Activated naive CD4-positive, alpha-beta T cell treated with anti-CD3 and anti-CD28 coated beads, Interleukin-2, amount 50 U/mL, for 72 hours (primary cell): Measurements from ENCODE around the gene ZBTB40. TPM values are rescaled to one million over a fixed set of nuclear protein-coding genes. Genes with fewer than 3 reads are reported as not detected.

Experiments
- ATAC-seq, 2 donors: fragments of 150-1000 bp; cut with Tn5 transposase; 2 replicates each; pipeline ENCODE4 v1.10.0; 2021; ENCODE audit warnings: mild to moderate bottlenecking in 2 of 2, moderate library complexity in 2 of 2
- DNase-seq, 2 donors: peaks; one replicate each; pipeline ENCODE4 v3.0.0; 2021 to 2022; ENCODE audit warnings: low spot score in 2 of 2
- H3K27ac Mint-ChIP-seq, 2 donors: one replicate each; pipeline ENCODE4 v1.8.0; 2022; ENCODE audit warnings: mild to moderate bottlenecking in 2 of 2, mixed read lengths in 2 of 2
- H3K36me3 Mint-ChIP-seq, 2 donors: one replicate each; pipeline ENCODE4 v1.8.0; 2022; ENCODE audit warnings: mixed read lengths in 2 of 2
- H3K9me3 Mint-ChIP-seq, 2 donors: one replicate each; pipeline ENCODE4 v1.8.0; 2022; ENCODE audit warnings: mixed read lengths in 2 of 2
- total RNA-seq, 2 donors: library from RNA; stranded (reverse); gene quantifications; one replicate each; pipeline ENCODE4 v1.2.3, GENCODE V29; 2022

The ZBTB40 gene
- total RNA-seq, 2 donors from 2014 or later, result 15.9 to 16.3 TPM

- ATAC-seq (no peak), DNase-seq (no peak)
- Mint-ChIP-seq H3K27ac (no peak overlapping the region), H3K9me3 (no peaks in the 10 kb centered on the region), H3K36me3 (no peaks in the 10 kb centered on the region)
These were observed 34.2 kb upstream of the ZBTB40 start for GRCh38 chr1:22417466-22417865.

DNA sequence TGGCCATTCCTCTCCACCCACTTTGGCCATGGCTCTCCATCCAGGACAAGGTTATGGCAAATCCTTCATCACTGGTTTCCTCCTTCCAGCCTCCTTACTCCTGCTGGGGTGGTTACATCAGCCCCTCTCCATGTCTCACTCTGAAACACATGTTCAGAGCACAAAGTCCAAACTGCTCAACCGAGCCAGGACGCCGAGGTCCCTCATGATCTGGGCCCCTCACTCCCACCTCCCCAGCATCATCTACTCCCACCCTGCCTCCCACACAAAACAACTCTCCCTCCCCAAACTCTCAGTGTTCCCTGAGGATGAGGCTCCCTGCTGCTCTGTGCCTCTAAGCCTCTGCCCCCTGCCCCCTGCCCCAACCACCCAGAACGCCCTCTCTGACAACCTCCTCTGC is 33.3 kb upstream of the ZBTB40 start:
- Mint-ChIP-seq H3K9me3 (no peaks in the 10 kb centered on the region), H3K36me3 (no peaks in the 10 kb centered on the region), H3K27ac (no peak overlapping the region)
- no peak for DNase-seq
- no peak for ATAC-seq

GRCh38 chr1:22418933-22419382 is 32.7 kb upstream of the ZBTB40 start:
- ATAC-seq (no peak), DNase-seq (no peak)
- Mint-ChIP-seq H3K9me3 (no peaks in the 10 kb centered on the region), H3K27ac (no peak overlapping the region), H3K36me3 (no peaks in the 10 kb centered on the region)

DNA sequence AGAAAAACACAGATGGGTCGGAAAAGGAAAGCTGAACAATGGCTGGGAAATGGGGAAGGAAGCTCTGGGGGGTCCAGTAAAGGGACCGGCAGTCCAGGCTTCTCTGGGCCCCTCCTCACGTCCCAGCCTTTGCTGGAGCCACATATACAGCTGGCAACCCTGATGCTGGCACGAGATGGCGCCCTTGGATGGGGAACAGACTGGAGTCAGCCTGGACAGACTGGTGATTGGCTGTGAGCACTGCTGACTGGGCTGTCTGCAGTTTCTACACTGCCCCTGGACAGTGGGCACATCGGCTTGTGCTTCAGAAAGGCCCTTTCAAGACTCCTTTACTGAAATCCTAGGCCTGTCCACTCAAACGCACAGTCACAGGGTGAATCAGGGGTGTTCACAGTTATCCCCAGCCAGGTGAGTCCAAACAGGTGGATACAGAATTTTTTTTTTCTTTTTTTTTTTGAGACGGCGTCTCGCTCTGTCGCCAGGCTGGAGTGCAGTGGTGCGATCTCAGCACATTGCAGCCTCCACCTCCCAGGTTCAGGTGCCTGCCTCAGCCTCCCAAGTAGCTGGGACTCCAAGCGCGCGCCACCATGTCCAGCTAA is 31.1 kb upstream of the ZBTB40 start:
- H3K36me3 Mint-ChIP-seq, result no peaks in the 10 kb centered on the region
- ATAC-seq (peak; percentile 81 to 88), DNase-seq (peak in 1 of 2 donors; percentile 66)
- H3K9me3 Mint-ChIP-seq, result no peaks in the 10 kb centered on the region
- no peak overlapping the region for H3K27ac Mint-ChIP-seq

- DNase-seq (no peak), ATAC-seq (no peak)
- no peak overlapping the region for H3K27ac Mint-ChIP-seq
- peaks cover 0 to 4% of the 10 kb centered on the region in 2 donors for H3K9me3 Mint-ChIP-seq
- no peaks in the 10 kb centered on the region for H3K36me3 Mint-ChIP-seq
These were observed 24.9 kb upstream of the ZBTB40 start for GRCh38 chr1:22426781-22427180.

DNA sequence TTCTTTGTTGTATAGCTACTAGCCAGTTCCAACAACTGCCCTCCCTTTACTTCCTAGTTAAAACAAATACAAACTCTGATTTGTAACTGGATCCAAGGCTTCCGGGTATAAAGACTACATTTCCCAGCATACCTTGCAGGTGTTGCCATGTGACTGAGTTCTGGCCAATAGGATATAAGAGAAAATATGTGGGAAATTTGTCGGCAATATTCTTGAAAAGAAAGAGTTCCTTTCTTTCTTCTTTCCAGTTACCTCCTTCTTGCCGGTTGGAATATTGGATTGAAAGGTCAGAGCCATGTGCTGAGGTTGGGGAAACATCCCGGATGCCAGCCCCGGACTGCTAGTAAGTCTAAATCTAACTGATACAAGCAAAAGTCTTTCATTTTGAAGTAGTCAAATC is 23.0 kb upstream of the ZBTB40 start:
- Mint-ChIP-seq H3K9me3 (peaks cover 0 to 4% of the 10 kb centered on the region in 2 donors), H3K36me3 (no peaks in the 10 kb centered on the region), H3K27ac (peak overlapping the region in 1 of 2 donors; percentile 81)
- ATAC-seq (peak; percentile 83 to 98), DNase-seq (peak in 1 of 2 donors; percentile 21)

DNA sequence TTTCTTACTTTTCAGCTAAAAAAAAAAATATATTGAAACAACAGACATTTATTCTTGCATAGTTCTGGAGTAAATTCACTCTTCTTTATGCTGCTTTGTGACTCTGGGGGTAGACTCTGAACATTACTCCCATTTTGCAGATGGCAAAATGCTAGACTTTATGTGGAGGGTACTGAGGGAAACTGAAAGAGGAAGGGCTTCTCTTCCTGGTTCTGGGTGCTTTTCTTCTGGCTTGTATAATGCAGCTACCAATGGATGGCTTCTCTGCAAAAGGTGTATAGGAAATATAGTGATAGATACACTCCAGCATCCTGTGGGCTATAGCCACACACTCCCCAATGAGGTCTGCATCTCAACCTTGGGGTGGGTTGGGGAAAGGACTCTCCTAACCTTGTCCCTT is 19.7 kb upstream of the ZBTB40 start:
- no peak for DNase-seq
- Mint-ChIP-seq H3K9me3 (peaks cover 0 to 4% of the 10 kb centered on the region in 2 donors), H3K36me3 (no peaks in the 10 kb centered on the region), H3K27ac (no peak overlapping the region)
- no peak for ATAC-seq

GRCh38 chr1:22434717-22435116 is 16.9 kb upstream of the ZBTB40 start:
- no peak for DNase-seq
- peaks cover 5 to 6% of the 10 kb centered on the region in 2 donors for H3K36me3 Mint-ChIP-seq
- ATAC-seq, result no peak
- H3K27ac Mint-ChIP-seq, result no peak overlapping the region
- peaks cover 5% of the 10 kb centered on the region in 2 donors for H3K9me3 Mint-ChIP-seq

- ATAC-seq, result no peak
- Mint-ChIP-seq H3K9me3 (peaks cover 16 to 18% of the 10 kb centered on the region in 2 donors), H3K27ac (no peak overlapping the region), H3K36me3 (peaks cover 10 to 13% of the 10 kb centered on the region in 2 donors)
- DNase-seq, result no peak
These were observed 14.7 kb upstream of the ZBTB40 start for GRCh38 chr1:22436948-22437347.

DNA sequence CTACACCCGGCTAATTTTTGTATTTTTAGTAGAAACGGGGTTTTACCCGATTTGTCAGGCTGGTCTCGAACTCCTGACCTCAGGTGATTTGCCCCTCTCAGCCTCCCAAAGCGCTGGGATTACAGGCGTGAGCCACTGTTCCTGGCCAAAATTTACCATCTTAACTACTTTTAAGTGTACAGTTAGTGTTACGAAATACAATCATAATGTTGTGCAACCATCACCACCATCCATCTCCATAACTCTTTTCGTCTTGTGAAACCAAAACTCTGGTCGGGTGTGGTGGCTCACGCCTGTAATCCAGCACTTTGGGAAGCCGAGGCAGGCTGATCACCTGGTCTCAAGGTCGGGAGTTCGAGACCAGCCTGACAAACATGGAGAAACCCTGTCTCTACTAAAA is 14.1 kb upstream of the ZBTB40 start:
- no peak overlapping the region for H3K27ac Mint-ChIP-seq
- DNase-seq (no peak), ATAC-seq (no peak)
- peaks cover 19 to 21% of the 10 kb centered on the region in 2 donors for H3K9me3 Mint-ChIP-seq
- peaks cover 13 to 17% of the 10 kb centered on the region in 2 donors for H3K36me3 Mint-ChIP-seq

DNA sequence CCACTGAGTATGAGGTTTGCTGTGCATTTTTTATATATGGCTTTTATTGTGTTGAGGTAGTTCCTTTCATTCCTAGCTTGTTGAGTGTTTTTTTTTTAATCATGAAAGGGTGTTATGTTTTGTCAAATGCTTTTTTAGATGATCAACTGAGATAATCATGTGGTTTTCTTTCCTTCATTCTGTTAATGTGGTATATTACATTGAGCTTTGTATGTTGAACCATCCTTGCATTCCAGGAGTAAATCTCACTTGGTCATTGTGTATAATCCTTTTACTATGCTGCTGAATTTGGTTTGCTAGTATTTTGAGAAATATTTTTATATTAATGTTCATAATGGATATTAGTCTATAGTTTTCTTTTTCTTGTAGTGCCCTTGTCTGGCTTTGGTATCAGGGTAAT is 11.1 kb upstream of the ZBTB40 start:
- no peak for DNase-seq
- no peak for ATAC-seq
- Mint-ChIP-seq H3K36me3 (peaks cover 13 to 17% of the 10 kb centered on the region in 2 donors), H3K27ac (no peak overlapping the region), H3K9me3 (peaks cover 19 to 21% of the 10 kb centered on the region in 2 donors)

GRCh38 chr1:22442212-22442894 is 9.3 kb upstream of the ZBTB40 start:
- peaks cover 19 to 21% of the 10 kb centered on the region in 2 donors for H3K9me3 Mint-ChIP-seq
- no peak overlapping the region for H3K27ac Mint-ChIP-seq
- ATAC-seq, result no peak
- H3K36me3 Mint-ChIP-seq, result peaks cover 13 to 17% of the 10 kb centered on the region in 2 donors
- no peak for DNase-seq

GRCh38 chr1:22443332-22443731 is 8.3 kb upstream of the ZBTB40 start:
- Mint-ChIP-seq H3K36me3 (peaks cover 13 to 17% of the 10 kb centered on the region in 2 donors), H3K27ac (no peak overlapping the region), H3K9me3 (peaks cover 19 to 21% of the 10 kb centered on the region in 2 donors)
- ATAC-seq (no peak), DNase-seq (no peak)

DNA sequence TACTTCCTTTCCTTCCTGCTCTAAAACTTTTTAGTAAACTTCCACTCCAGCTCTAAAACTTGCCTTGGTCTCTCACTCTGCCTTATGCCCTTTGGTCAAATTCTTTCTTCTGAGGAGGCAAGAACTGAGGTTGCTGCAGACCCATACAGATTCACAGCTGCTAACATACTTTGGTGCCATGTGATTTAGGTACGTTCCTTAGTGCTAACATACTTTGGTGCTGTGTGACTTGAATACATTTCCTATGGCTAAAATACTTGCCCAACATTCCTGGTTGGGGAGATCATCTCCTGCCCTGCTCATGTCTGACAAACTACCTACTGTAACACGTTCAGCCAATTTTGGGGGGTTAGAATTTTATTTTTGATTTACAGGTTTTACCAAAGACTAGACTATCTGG is 6.8 kb upstream of the ZBTB40 start:
- DNase-seq, result no peak
- peaks cover 12 to 15% of the 10 kb centered on the region in 2 donors for H3K9me3 Mint-ChIP-seq
- ATAC-seq, result no peak

GRCh38 chr1:22447621-22448111 is 4.0 kb upstream of the ZBTB40 start:
- Mint-ChIP-seq H3K36me3 (peaks cover 6 to 13% of the 10 kb centered on the region in 2 donors), H3K9me3 (peaks cover 0 to 6% of the 10 kb centered on the region in 2 donors), H3K27ac (no peak overlapping the region)
- no peak for DNase-seq
- ATAC-seq, result no peak

More for the DNA sequence above, 6.8 kb upstream of the ZBTB40 start:
- Mint-ChIP-seq H3K27ac (peak overlapping the region in 1 of 2 donors; percentile 72), H3K36me3 (peaks cover 6 to 10% of the 10 kb centered on the region in 2 donors)

DNA sequence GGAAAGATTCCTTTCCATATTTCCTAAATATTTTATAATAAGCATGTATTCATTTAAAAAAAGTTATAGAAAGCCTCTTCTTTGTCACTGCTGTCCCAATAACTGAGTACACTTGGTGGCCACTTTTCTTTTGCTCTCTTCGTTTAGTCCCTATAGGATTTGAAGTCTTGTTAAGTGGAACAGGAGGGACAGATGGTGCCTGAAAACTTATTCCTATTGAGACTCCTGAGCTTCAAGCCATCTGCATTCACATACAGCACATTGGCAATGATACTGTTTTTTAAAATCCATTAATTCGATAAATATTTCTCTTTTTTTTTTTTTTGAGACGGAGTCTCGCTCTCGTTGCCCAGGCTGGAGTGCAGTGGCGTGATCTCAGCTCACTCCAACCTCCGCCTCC is 2.0 kb upstream of the ZBTB40 start:
- Mint-ChIP-seq H3K36me3 (peaks cover 7 to 13% of the 10 kb centered on the region in 2 donors), H3K27ac (no peak overlapping the region), H3K9me3 (peaks cover 0 to 6% of the 10 kb centered on the region in 2 donors)
- ATAC-seq (no peak), DNase-seq (no peak)

- Mint-ChIP-seq H3K36me3 (peaks cover 7 to 13% of the 10 kb centered on the region in 2 donors), H3K27ac (peak overlapping the region; percentile 60 to 90), H3K9me3 (peaks cover 0 to 6% of the 10 kb centered on the region in 2 donors)
- ATAC-seq (peak in 1 of 2 donors; percentile 12), DNase-seq (no peak)
These were observed 1.2 kb upstream of the ZBTB40 start for GRCh38 chr1:22450351-22451021.
